HepG2 (cell line): ENCODE results near the gene GNMT. TPM values are rescaled to one million over a fixed set of nuclear protein-coding genes. Genes with fewer than 3 reads are reported as not detected.

Experiments
- ATAC-seq: fragments of 200-7000 bp; cut with Tn5 transposase; 3 replicates; pipeline ENCODE4 v1.9.1; 2020; ENCODE audit warnings: mild to moderate bottlenecking, moderate library complexity
- BruUV-seq: library from RNA; stranded (reverse); fragments of 400-500 nt; replicated peaks from 2 replicates; lab custom pipeline; 2021; lab: Mats Ljungman, UMichigan
- CTCF ChIA-PET: fragments of 300-600 bp; formaldehyde crosslinking; extraction: SDS; loops from one replicate; lab custom pipeline; 2021; ENCODE audit warnings: low total read pairs, inconsistent platforms, low intra/inter-chr PET ratio; lab: Yijun Ruan, JAX
- POLR2A ChIA-PET: fragments of 350-600 bp; sonication (Branson Sonifier 250); formaldehyde crosslinking; loops from one replicate; lab custom pipeline; 2020; ENCODE audit warnings: antibody characterized with exemption, inconsistent platforms; lab: Yijun Ruan, JAX
- DNase-seq: peaks from one replicate; pipeline ENCODE4 v3.0.0-alpha.2; 2015; ENCODE audit warnings: low spot score
- FAIRE-seq: peaks from 3 replicates; lab custom pipeline; 2011; peaks lifted over from hg19 to GRCh38; lab: Jason Lieb, UNC
- H2AFZ ChIP-seq: one replicate; pipeline ENCODE4 v1.6.1; 2011; ENCODE audit warnings: low read length, inconsistent platforms
- H3K27ac ChIP-seq: fragments of 300-600 bp; 3 replicates; pipeline ENCODE4 v1.8.0; 2011; ENCODE audit warnings: mixed run types, mild to moderate bottlenecking, mixed read lengths, low read length, inconsistent platforms; ENCODE audit not compliant: insufficient read depth; ENCODE audit errors: extremely low read length
- H3K27me3 ChIP-seq, 2 experiments: fragments of 200-600 bp in 1 of 2; 2 replicates in 1 of 2; 3 replicates in 1 of 2; pipeline versions ENCODE4 v1.6.0 to v1.8.0; 2011; ENCODE audit warnings: low read length in 2 of 2, mild to moderate bottlenecking in 2 of 2, moderate library complexity in 2 of 2, inconsistent platforms in 1 of 2; ENCODE audit not compliant: insufficient read depth in 2 of 2, control insufficient read depth in 1 of 2
- H3K36me3 ChIP-seq, 2 experiments: fragments of 200-600 bp in 1 of 2; replicated peaks in 1 of 2; 2 replicates in 1 of 2; 3 replicates in 1 of 2; pipeline versions ENCODE4 v1.5.1 to v1.8.0; 2011; ENCODE audit warnings: low read length in 2 of 2, inconsistent platforms in 1 of 2; ENCODE audit not compliant: insufficient read depth in 2 of 2, control insufficient read depth in 1 of 2
- H3K4me1 ChIP-seq: 2 replicates; pipeline ENCODE4 v1.5.1; 2012; ENCODE audit warnings: low read length, inconsistent platforms; ENCODE audit not compliant: insufficient read depth
- H3K4me2 ChIP-seq: 2 replicates; pipeline ENCODE4 v1.6.0; 2011; ENCODE audit warnings: low read depth, low read length, inconsistent platforms
- H3K4me3 ChIP-seq, 3 experiments: fragments of 200-600 bp in 1 of 3; sonication (generic), shearing (Covaris generic) in 1 of 3; replicated peaks in 1 of 3; 2 replicates each; pipeline ENCODE4 v1.5.1; 2011 to 2016; ENCODE audit warnings: low read length in 3 of 3, inconsistent platforms in 2 of 3, low read depth in 2 of 3, mild to moderate bottlenecking in 2 of 3, control low read depth in 1 of 3, mixed read lengths in 1 of 3; ENCODE audit not compliant: insufficient read depth in 1 of 3
- H3K79me2 ChIP-seq: one replicate; pipeline ENCODE4 v1.6.1; 2011; ENCODE audit warnings: low read length, inconsistent platforms; ENCODE audit not compliant: insufficient read depth
- H3K9ac ChIP-seq: 2 replicates; pipeline ENCODE4 v1.6.0; 2011; ENCODE audit warnings: mild to moderate bottlenecking, low read depth, low read length, inconsistent platforms; ENCODE audit not compliant: insufficient read depth
- H3K9me3 ChIP-seq: 2 replicates; pipeline ENCODE4 v1.5.1; 2012; ENCODE audit warnings: mild to moderate bottlenecking, low read length
- H4K20me1 ChIP-seq: 2 replicates; pipeline ENCODE4 v1.6.0; 2011; ENCODE audit warnings: inconsistent platforms, mild to moderate bottlenecking, low read length, moderate library complexity; ENCODE audit not compliant: insufficient read depth
- CEBPB ChIP-seq: IDR thresholded peaks from 2 replicates; pipeline ENCODE4 v1.6.1; 2011; ENCODE audit warnings: low read depth, low read length, improper control_type of control experiment, borderline replicate concordance
- POLR2G ChIP-seq: fragments of 200-400 bp; formaldehyde crosslinking; IDR thresholded peaks from 2 replicates; pipeline ENCODE4 v1.6.1; 2018; ENCODE audit warnings: mild to moderate bottlenecking, low read depth, low read length, moderate library complexity
- THAP9 ChIP-seq: sonication (generic); formaldehyde crosslinking; IDR thresholded peaks from 2 replicates; pipeline ENCODE4; 2020; ENCODE audit warnings: missing genetic modification reagents, mild to moderate bottlenecking, borderline replicate concordance
- WGBS: methylation state at CpG from one replicate; pipeline ENCODE4 v1.1.6; 2017; ENCODE audit warnings: low lambda C conversion rate; 5-methylcytosine and 5-hydroxymethylcytosine counted together
- in situ Hi-C: cut with HindIII; loops from 2 replicates; pipeline ENCODE4 v1.10.0; 2017; ENCODE audit warnings: low pct_unique_long_range_greater_than_20kb; ENCODE audit not compliant: extremely low pct_ligation_motif_present
- intact Hi-C: fragments of 100-400 bp; cut with micrococcal nuclease; formaldehyde crosslinking; loops from one replicate; pipeline ENCODE4 v1.10.0; 2022; ENCODE audit not compliant: unreplicated experiment
- polyA plus RNA-seq, 8 experiments: library from polyadenylated mRNA; depleted of rRNA in 3 of 8; stranded (reverse) in 7 of 8; unstranded in 1 of 8; fragments of >200 nt; fragmentation: Illumina TruSeq in 4 of 8; extraction: Trizol in 4 of 8; gene quantifications; 2 replicates each; pipeline versions ENCODE4 v1.2.1 to v1.2.3, GENCODE V29; 2011 to 2016; ENCODE audit warnings: low read depth in 4 of 8, missing spikeins in 1 of 8, mixed read lengths in 1 of 8; ENCODE audit not compliant: insufficient read depth in 1 of 8
- total RNA-seq, 5 experiments: library from RNA; depleted of rRNA; stranded (reverse); fragments of >200 nt; fragmentation: Illumina TruSeq; extraction: Trizol; gene quantifications; 2 replicates each; pipeline ENCODE4 v1.2.3, GENCODE V29; 2016; ENCODE audit warnings: low read depth in 1 of 5

The GNMT gene
- total and polyA plus RNA-seq, 2 of the 13 experiments (the other 11 are each of a cell fraction or from before 2014, with no cell fraction given), result 2.8 to 7.0 TPM

- 0 out of 2 replicates have a peak, but pooled peaks have one; percentile 11 for TF ChIP-seq THAP9 (CRISPR knock-in tag)
Measured at GRCh38 chr6:42984924-42985475, 24.4 kb downstream of the GNMT start (continued).

GRCh38 chr6:42987533-42988451, 27.2 kb downstream of the GNMT start:
- H3K27ac ChIP-seq, result no peak overlapping the region
- H3K36me3 ChIP-seq, result peaks cover 6 to 27% of the 10 kb centered on the region in 2 experiments
- in situ Hi-C loops (no loop called here), intact Hi-C loops (no loop called here)
- H3K9me3 ChIP-seq, result no peaks in the 10 kb centered on the region
- H2AFZ ChIP-seq, result no peak overlapping the region
- no peak overlapping the region for H3K4me2 ChIP-seq
- FAIRE-seq (no peak), DNase-seq (no peak), ATAC-seq (no peak)
- WGBS, result 90% methylated on average over 5 of the region's 5 CpGs
- no peak overlapping the region for H3K9ac ChIP-seq
- TF ChIP-seq POLR2G (no peak), CEBPB (peak; percentile 54)
- H3K27me3 ChIP-seq, result no peaks in the 10 kb centered on the region; a peak in 1 of 5 replicates
- H4K20me1 ChIP-seq, result no peaks in the 10 kb centered on the region
- ChIA-PET CTCF (no interaction called here), POLR2A (interaction anchor here (0.9 to 2.5 kb wide), 4 partner anchors 9 to 108 kb away, joined by 3 to 17 read pairs (median 5); partner anchors contain the start of genes KLHDC3, MEA1, PEX6 and RPL7L1)
- no peak overlapping the region for H3K4me3 ChIP-seq
- no TSS peak for BruUV-seq
- H3K79me2 ChIP-seq, result peaks cover 22% of the 10 kb centered on the region
- peaks cover 33% of the 10 kb centered on the region for H3K4me1 ChIP-seq
